GM21526 (cell line): Measurements from ENCODE around the gene FGF12.

ENCODE experiments used
- ATAC-seq: cut with Tn5 transposase; IDR thresholded peaks from one replicate; pipeline ENCODE4 v1.9.1; 2021; ENCODE audit warnings: moderate library complexity; ENCODE audit not compliant: unreplicated experiment, low FRiP score

Gene FGF12

DNA sequence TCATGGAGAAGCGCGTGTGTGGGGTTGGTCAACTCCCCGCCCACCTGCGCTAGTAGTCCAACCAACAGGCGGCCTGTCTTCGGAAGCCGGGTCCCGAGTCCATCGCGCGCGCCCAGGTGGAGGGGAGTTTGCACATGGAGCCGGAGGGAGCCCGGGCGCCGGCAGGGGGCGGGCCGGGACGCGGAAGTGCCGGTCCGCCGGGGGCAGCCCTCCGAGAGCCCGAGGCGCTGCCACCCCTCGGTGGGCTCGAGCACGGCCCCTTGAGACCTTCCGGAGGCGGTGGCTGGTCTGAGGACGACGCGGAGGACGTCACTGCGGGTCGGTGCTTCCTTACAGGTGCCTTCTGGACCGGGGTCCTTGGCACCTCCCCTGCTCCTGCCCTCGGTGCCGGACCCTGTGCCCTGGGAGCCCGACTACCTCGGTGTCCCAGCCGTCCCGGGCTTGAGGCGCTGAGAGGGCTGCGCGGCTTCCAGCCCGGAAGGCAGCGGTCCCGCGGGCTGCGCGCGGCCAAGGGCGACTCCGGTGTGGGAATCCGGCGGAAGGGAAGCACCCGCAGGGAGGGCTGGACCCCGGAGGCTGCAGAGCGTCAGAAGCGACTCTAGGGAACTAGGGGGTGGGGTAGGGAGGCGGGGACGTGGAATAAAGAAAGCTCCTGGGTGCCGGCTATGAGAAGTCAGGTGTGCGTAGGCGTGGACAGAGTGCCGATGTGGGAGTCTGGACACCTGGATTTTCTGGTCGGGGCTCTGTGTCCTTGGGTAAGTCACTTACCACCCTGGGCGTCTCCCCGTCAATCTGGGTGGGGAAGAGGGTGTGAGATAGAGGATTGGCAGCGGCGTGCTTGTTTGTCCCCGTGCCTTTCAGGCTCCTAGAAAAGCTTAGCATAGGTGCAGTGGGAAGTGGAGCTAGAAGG is 212.3 kb downstream of the FGF12 start:
- no peak for ATAC-seq

DNA sequence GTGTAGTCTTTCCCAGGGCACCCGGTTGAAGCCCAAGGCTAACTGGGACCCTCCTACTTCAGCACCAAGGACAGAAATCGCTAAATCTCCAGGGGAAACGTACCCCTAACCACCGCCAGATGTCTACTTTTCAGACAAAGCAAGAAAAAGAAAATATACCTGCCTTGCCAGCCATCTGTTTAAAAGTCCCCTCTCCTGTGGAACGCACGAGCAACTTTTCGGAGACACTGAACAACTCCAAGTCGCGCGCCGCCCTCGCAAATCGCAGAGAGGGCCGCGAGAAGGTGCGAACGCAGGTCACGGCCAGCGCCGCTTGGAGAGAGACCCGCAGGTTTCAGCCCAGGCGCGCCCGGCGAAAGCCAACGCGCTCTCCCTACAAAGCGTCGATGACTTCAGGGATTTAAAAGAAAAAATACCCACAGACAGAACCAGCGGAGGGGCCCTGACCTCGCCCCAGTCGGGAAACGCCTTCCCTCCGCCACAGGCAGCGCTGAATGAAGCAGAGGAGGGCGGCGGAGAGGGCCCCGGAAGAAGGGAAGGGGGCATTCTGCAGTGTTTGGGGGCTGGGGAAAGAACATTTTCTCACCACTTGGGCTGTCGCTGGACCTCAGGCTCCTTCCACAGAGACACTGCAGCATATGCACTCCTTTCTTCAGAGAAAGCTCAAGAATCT is 213.1 kb downstream of the FGF12 start:
- ATAC-seq, result no peak

DNA sequence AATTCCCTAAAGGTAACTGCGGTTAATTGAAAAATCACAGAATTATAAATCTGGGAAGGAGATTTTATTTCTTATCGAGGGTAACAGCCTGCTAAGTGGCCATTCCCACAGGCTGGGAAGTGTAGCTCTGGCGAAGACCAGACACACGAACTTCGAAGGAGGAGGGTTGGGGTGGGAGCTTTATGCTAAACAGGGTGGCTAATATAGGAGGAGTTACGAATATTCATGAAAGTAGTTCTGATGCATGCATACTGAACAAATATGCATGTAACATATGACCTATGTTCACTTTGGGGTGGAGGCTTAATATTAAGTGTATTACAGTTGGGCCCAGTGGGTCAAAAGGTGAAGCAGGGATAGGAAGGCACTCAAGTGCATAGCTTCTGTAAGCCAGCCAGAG is 221.6 kb downstream of the FGF12 start:
- ATAC-seq, result no peak

DNA sequence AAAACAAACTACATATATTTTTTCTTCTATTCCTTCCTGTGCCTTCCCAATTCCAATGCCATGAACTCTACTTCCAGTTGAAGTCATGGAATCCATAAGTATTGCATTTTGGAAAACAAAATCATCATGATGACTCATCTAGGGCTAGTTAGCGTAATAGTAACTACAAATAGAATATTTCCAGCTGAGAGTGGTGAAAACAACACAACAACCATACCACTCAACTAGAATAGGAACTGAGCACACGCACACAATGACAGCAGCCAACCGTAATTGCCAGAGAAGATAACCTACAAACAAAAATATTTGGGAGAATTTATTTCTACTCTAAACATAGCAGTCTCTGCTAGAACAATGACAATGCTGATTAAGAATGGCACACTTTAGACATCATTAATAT is 225.9 kb downstream of the FGF12 start:
- ATAC-seq, result no peak

DNA sequence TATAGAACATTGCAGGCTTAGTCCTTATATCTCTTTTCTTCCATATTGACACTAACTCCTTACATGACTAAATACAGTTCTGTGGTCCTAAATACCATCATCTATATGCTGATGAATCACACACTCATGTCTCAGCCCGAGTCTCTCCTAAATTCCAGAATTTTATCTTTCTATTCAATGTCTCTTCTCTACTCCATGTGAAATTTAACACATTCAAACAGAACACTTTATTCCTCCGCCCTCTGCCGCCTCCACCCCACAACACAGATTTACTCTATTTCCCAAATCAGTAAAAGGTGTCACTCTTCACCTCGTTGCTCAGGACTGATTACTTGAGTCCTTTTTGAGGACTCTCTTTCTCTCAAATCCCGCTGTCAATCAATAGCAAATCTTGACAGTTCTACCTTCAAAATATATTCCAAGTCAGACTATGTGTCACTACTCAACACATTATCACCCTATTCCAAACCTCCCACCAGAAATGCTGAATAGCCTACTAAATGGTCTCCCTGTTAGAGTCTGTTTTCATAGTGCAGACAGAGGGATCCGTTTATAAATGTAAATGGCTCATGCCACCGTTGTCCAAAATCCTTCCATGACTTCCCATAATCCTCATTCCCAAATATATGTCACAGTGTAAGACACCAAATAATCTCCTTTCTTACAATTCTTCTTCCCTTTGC is 230.3 kb downstream of the FGF12 start:
- no peak for ATAC-seq

DNA sequence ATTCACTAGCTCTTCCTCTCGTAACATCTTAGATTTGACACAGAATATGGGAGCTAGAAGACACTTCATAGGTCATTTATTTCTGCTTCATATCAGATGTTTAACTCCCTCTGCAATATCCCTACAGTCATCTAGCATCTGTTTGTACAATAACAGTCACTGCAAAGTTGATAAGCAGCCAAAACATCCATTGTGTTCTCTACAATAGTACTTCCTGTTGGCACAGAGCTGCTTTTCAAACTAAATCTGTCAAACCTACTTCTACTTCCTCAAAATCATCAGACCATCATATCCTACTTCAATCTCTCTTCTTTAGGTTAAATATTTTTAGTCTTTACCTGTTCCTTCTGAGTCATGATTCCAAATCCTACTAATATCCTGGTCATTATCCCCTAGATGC is 233.2 kb downstream of the FGF12 start:
- ATAC-seq, result no peak

DNA sequence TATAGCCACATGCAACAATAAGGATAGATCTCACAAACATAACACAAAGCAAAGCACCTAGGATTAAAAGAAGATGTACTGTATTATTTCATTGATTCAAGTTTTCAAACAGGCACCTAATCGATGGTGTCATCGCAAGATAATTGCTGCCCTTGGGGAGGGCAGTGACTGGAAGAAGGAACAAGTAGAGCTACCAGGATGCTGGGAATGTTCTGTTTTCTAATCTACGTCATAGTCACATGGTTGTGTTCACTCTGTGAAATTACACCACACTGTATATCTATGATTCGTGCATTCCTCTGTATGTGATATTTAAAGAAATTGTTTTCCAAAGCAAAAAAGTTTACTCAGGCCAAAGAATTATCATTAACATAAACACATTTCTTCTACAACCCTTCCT is 236.6 kb downstream of the FGF12 start:
- ATAC-seq, result no peak

DNA sequence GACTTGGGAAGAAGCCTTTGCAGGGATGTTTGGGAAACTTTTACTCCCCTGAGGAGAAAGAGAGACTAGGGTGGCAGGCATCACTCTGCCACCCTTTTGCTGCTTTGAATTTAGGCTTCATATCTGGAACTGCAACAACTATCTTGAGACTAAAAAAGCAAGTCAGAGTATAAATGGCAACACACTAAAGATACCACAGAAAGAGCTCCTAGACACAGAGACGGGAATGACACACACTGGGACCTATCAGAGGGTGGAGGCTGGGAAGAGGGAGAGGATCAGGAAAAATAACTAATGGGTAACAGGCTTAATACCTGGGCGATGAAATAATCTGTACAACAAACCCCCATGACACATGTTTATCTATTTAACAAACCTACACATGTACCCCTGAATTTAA is 237.8 kb downstream of the FGF12 start:
- no peak for ATAC-seq

DNA sequence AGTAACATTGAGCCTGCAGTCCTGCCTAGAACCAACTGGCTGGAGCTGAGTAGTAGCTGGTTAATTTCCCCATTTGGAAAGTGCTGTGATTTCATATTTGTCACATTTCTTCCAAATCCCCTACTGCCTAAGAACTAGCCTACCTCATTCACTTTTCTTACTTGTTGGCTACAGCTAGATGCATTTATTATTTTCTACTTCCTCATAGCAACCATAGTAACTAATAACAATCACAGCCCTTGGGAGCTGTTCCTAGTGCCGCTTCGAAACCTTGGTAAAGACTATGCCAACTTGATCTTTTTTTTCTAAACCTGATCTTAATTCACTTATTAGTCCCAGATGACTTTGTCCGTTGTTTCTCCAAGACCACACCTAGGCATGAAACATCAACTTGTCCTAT is 240.3 kb downstream of the FGF12 start:
- no peak for ATAC-seq

DNA sequence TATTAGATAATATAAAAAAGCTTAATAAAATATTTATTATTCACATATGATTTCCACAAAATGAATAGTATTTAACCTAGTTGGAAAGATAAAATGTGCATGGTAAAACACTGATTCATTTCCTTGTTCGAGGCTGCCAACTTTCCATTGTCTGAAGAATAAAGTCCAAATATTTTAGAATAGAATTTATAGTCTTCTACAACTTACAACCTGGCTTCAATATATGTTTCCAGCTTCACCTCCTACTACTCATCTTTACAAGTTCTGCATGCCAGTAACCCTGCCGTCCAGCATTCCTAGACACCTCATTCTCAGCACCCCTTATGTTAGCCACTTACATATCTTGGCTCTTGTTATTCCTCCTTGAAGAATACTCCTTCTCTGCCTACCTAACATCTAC is 244.5 kb downstream of the FGF12 start:
- no peak for ATAC-seq

DNA sequence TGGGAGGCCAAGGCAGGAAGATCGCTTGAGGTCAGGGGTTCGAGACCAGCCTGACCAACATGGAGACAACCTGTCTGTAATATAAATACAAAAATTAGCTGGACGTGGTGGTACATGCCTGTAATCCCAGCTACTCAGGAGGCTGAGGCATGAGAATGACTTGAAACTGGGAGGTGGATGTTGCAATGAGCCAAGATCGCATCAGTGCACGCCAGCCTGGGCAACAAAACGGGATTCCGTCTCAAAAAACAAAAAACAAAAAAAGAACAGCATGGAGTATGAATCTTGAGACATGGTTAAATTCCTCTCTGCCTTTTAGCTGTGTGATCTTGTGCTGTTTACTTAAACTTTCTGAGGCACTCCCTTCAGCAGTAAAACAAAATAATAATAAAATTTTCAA is 244.9 kb downstream of the FGF12 start:
- ATAC-seq, result no peak

DNA sequence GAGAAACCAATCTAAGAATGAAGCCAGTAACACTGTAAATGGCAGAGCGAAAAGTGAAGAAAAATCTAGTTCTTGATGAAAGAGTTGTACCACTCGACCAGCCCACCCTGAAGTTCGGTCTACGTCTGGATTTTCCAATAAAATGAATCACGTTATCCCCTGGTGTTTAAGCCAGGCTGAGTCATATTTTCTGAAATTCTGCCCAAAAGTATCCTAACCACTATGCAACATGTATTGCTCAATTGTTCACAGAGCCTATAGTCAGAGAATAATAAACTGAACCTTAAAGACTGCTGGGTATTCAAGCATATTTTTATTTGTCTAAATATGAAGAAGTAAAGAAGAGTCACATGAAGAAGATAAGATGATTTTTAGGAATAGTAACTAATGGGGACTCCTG is 245.7 kb downstream of the FGF12 start:
- no peak for ATAC-seq

DNA sequence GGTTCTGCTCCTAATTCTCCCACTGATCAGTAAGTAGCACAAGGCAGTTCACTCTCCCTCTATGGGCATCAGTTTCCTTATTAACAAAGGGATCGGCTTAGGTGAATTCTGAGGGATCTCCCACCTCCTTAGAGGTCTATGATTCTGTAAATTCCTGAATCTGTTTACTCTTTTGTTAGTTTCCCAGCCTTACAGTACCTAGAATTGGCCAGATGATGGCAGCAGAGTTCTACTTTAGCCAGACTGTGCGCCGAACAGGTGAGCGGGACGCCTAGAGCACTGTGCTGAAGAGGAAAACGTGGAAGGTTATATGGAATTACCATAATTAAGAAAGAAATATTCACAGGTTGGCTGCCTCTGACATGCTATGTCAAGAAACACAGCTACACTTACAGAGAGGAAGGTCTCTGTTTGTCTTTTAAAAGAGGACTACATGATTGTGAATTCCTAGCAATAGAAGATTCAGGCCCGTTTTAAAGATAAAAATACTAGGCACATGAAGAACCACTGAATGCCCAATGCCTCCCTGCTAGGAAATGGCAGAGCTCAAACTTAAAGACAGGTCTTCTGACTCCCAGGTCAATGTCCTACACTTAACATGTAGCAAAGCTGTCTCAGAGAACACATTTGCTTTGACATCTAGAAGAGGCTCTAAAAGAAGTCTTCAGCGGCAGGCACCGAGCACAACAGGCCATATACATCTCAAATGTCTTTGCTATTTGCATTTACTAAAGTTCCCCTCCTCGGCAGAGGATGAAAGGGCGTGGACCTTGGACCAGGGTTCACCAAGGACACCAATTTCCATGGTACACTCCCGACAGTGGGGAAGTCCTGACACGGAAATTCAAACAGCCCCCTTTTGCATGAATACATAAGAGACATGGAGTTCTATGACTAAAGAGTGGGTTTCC is 259.9 kb downstream of the FGF12 start:
- ATAC-seq, result peak; percentile 93

DNA sequence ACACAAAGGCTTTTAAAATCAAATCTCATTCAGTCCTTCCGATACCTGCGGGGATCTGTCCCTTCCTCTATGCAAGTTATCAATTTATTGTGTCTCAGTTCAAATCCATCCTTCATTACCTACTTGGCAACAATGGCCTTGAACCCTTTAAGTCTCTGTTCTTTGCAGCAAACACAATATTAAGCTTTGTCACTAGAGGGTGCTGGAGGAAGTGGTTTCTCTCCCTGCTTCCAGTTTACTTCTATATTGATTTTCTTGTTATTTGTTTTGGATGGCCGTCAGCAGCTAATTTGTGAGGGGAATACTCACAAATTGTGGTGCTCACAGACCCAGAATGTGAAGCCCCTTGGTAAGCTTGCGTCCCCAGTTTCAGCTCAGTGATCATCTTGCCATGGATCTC is 278.3 kb downstream of the FGF12 start:
- no peak for ATAC-seq

DNA sequence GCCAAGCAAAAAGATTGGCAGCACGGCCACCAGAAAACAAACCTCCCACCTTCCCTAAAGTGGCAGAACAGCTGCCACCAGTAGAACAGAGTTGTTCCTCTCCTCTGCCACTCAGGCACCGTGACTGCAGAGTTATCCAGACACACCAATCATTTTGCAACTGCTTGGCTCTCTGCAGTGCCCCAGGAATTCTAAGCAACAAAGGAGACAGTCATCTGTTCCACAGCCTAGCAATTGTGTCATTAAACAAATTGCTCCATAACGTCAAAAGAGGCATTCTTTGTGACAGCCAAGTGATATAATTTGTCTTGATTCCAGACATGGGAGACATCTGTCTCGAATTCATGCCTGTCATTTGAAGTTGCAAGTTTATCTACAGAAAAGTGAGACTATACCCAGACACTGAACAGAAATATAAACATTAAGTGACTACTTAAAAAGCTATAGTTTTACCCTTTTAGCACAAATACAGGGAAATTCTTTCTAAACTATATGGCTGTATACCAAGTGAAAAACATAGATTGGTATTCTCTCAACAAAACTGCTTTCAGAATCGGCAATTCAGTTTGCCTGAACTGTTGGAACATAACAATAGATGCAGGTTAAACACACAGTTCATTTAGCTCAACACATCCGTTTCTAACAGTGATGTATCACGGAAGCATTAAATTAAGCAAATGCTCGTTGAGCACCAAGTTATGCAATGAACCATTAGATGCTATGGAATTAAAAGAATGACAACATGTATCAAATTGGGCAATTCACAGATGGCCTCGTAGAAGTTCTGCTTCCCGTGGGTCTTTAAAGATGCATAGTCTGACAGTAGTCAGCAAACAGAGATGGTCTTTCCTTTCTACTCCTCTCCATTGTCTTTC is 281.3 kb downstream of the FGF12 start:
- no peak for ATAC-seq

DNA sequence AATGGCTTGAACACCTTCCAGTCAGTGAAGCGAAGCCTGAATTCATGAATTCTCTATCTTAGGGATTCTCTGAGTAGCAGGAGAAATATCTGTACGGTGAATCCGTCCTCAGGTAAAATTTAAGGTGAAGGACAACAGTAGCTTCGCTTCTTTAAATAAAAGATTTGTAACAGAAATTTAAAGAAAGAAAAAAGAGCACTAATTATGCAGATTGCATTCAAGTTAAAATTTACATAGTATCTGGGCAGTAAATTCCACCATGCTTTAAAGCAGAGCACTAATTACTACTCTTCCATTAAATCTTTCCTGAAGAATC is 282.6 kb downstream of the FGF12 start:
- no peak for ATAC-seq

DNA sequence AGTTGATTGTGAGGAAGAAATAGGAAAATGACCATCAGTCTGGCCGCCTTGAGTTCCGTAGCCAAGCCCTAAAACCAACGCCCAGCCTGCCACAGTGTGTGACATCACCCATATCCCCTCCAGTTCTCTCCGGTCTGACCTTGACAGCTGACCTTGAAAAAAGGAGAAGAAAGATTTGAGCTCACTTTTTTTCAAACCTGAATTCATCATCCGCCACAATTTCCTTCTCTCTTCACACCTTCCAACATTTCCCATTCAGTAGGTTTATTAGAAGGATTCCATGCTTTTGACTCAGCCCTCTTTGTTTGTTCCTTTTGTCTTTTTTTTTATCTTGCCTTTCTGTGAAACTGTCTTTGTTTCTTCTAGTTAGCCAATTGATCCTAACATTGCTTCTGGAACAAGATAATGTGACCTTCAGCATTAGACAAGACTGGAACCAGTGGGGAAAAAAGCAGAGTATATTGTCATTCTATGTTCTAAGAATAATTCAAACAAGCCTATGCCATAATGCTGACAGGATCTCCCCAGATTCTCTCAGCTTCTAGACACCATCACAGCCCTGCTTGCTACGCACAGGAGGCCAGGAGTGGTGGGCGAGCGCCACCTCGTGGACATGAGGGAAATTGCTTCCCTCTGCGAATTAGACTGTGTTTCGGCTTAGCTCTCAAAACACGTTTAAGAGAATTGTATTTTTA is 283.1 kb downstream of the FGF12 start:
- peak; percentile 93 for ATAC-seq

DNA sequence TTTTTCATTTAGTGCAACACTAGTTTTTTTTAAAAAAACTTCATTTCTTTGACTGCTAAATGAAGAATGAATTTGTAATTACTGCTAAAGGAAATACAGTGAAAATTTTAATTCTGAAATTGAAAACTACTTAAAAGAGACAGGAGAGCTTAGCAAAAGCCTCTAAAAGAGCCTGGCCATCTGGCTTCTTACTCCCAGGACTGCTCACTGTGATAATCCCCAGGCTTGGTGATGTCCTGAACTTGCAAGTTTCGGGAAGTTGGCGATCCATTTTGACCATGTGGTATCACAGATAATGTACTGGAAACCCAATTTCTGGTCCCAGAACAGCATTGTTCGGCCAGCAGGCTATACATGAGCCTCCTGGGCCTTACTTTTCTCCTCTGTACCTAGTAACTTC is 292.1 kb downstream of the FGF12 start:
- no peak for ATAC-seq

DNA sequence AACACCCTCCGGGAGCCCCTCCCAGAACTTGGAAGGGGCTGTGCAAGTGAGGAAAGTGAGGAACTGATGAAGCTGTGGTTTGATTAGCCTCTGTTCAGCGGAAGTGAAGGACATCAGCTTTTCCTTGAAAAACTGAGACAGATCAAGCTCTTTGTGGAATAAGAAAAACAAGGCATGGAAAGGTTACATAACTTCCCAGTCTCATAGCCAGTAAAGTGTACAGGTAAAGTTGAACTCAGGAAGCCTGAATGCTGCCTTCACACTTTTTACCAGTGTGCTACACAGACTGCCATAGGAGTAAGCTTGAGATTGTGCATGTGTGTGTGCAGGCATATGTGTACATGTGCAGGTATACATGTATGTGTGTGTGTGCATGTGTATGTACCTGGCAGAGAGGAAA is 293.2 kb downstream of the FGF12 start:
- ATAC-seq, result no peak
